GM12873 (cell line): Measurements from ENCODE around the gene DOLPP1.

Source experiments
- TF ChIP-seq, protein P1 (sequence below): IDR thresholded peaks from 2 replicates; pipeline ENCODE4 v1.5.1; 2012; ENCODE audit warnings: low read depth, mild to moderate bottlenecking, moderate library complexity, low read length, control low read depth; ENCODE audit not compliant: insufficient read depth; ENCODE audit errors: missing control alignments

Gene DOLPP1

GRCh38 chr9:129037767-129038098 lies 43.2 kb upstream of the DOLPP1 start:
- TF ChIP-seq, protein P1, sequence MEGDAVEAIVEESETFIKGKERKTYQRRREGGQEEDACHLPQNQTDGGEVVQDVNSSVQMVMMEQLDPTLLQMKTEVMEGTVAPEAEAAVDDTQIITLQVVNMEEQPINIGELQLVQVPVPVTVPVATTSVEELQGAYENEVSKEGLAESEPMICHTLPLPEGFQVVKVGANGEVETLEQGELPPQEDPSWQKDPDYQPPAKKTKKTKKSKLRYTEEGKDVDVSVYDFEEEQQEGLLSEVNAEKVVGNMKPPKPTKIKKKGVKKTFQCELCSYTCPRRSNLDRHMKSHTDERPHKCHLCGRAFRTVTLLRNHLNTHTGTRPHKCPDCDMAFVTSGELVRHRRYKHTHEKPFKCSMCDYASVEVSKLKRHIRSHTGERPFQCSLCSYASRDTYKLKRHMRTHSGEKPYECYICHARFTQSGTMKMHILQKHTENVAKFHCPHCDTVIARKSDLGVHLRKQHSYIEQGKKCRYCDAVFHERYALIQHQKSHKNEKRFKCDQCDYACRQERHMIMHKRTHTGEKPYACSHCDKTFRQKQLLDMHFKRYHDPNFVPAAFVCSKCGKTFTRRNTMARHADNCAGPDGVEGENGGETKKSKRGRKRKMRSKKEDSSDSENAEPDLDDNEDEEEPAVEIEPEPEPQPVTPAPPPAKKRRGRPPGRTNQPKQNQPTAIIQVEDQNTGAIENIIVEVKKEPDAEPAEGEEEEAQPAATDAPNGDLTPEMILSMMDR, result no peak

DNA sequence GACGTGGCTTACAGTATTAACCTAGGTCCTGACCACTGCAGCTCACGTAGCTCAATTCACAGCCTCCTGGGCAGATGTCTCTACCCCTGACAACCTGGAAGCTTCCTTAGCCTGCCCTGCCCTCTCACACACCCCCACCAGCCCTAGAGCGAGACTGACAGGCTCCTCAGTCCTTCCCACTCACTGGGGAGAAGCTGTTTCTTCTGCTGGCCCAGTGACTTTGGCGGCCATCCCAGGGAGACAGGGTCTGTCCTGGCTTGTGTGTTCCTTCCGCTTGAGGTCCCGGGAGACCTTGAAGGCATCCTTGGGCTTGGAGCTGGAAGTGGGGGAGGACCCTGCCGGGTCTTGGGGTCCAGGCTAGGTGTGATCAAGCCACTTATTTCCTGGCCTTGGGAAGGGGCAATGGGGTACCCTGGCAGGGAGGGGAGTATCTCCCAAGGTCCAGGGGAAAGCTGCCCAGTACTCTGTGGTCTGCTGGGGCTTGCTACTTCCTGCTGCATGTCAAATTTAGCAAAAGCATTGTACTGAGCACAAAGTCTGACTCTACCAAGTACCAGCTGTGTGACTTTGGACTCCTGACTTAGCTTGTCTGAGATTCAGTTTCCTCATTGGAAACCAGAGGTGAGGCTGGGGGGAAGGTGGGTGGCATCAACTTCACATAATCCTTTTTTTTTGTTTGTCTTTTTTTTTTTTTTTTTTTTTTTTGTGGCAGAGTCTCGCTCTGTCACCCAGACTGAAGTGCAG lies 42.6 kb upstream of the DOLPP1 start:
- TF ChIP-seq, protein P1, result no peak

- TF ChIP-seq, protein P1, result no peak
Measured at GRCh38 chr9:129040113-129040643, 40.7 kb upstream of the DOLPP1 start.

DNA sequence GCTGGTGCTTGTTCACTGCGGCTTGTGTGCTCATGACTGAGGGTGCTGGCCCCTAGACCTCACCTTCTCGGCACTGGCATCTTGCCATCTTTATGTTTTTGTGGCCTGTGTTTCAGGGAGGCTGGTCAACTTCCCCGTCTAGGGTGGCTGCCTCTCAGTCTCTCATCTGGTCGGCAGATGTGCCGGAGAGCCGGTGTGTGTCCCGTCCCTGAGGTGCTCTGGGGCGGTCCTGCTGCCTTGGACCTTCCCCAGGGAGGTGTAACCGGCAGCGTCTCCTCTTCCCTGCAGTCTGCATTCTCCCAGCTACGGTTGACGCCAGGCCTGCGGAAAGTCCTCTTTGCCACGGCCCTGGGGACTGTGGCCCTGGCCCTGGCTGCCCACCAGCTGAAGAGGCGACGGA lies 38.9 kb upstream of the DOLPP1 start:
- TF ChIP-seq, protein P1, result no peak

DNA sequence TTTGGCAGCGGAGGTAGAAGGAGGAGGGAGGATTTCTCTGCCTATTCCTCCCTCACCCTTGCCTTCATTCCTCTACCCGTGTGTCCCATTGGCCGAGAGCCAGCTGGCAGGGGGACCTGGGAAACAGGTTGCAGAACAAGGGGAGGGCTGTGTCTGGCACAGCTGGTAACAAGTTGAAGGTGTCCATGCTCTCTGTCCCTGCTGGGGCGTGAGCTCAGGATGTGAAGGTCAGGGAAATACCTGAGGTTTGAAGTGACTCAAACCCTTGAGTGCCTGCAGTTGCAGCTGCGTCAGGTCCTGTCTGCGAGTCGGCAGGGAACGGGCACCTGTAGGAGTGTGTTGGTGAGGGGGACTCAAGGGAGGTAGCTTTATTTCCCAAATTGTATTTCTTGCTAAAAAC lies 28.3 kb upstream of the DOLPP1 start:
- TF ChIP-seq, protein P1, result no peak

DNA sequence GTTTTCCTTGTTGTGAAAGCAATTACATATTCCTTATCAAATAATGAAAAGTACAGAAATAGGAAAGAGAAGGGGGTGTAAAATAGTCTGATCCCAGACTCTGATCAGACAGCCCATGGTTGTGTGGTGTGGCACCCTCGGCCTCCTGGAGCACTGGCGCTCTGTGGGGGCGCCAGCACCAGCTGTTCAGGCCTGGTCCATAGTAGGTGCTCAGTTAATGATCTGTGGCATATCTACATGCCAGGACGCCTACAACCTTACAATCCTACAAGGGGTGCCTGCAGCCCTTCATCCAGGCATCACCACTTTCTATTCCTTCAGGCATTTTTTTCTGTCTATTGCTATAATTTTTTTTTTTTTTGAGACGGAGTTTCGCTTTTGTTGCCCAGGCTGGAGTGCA lies 27.9 kb upstream of the DOLPP1 start:
- TF ChIP-seq, protein P1, result no peak

DNA sequence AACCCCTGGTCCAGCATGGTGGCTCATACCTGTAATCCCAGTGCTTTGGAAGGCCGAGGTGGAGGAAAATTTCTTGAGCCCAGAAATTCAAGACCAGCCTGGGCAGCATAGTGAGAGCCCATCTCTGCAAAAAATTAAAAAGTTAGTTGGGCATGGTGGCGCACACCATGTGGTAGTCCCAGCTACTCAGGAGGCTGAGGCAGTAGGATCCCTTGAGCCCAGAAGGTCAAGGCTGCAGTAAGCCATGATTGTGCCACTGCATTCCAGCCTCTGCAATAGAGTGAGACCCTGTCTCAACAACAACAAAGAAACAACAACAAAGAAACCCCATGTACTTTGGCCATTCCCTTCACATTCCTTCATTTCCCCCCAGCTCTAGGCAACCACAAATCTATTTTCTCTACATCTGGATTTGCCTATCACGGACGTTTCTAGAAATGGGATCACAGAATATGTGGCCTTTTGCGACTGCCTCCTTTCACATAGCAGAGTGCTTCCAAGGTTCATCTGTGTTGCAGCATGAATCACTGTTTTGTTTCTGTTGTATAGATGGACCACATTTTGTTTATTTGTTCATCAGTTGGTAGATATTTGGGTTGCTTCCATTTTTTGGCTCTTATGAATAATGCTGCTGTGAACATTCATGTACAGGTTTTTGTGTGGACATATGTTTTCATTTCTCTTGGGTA lies 26.6 kb upstream of the DOLPP1 start:
- TF ChIP-seq, protein P1, result no peak
